Natural killer cell (primary cell): ENCODE measurements around the gene CXCL1. TPM values are rescaled to one million over a fixed set of nuclear protein-coding genes. Genes with fewer than 3 reads are reported as not detected.

Experiments used
- ATAC-seq, 3 donors: fragments of 150-1000 bp in 2 of 3; fragments of 200-7000 bp in 1 of 3; cut with Tn5 transposase; 1 replicate in 1 of 3; 2 replicates in 2 of 3; pipeline ENCODE4 v1.10.0; 2021; ENCODE audit warnings: mild to moderate bottlenecking in 2 of 3, moderate library complexity in 2 of 3
- DNase-seq, 2 donors: peaks; one replicate each; pipeline versions ENCODE4 v3.0.0 to v3.0.0-alpha.2; 2013 to 2021; ENCODE audit warnings: mixed read lengths in 1 of 2
- H3K27ac ChIP-seq: one replicate; pipeline ENCODE4 v1.5.1; 2013; ENCODE audit warnings: mild to moderate bottlenecking, low read length
- H3K27me3 ChIP-seq: one replicate; pipeline ENCODE4 v1.6.1; 2013; ENCODE audit warnings: low read length; ENCODE audit not compliant: control insufficient read depth, insufficient read depth
- H3K36me3 ChIP-seq: one replicate; pipeline ENCODE4 v1.6.1; 2013; ENCODE audit warnings: low read length; ENCODE audit not compliant: control insufficient read depth, insufficient read depth
- H3K4me1 ChIP-seq: one replicate; pipeline ENCODE4 v1.6.1; 2013; ENCODE audit warnings: low read length; ENCODE audit not compliant: control insufficient read depth, insufficient read depth
- H3K4me3 ChIP-seq: one replicate; pipeline ENCODE4 v1.5.1; 2013; ENCODE audit warnings: low read length
- H3K9me3 ChIP-seq: one replicate; pipeline ENCODE4 v1.6.1; 2013; ENCODE audit warnings: low read length; ENCODE audit not compliant: control insufficient read depth, insufficient read depth
- H3K27ac Mint-ChIP-seq, 2 donors: one replicate each; pipeline ENCODE4 v1.8.0; 2022; ENCODE audit warnings: mild to moderate bottlenecking in 2 of 2, mixed read lengths in 2 of 2, moderate library complexity in 1 of 2
- H3K27me3 Mint-ChIP-seq, 2 donors: one replicate each; pipeline ENCODE4 v1.8.0; 2022; ENCODE audit warnings: low read depth in 2 of 2, mixed read lengths in 2 of 2
- H3K36me3 Mint-ChIP-seq: one replicate; pipeline ENCODE4 v1.8.0; 2022; ENCODE audit warnings: mixed read lengths
- H3K4me1 Mint-ChIP-seq, 2 donors: one replicate each; pipeline ENCODE4 v1.8.0; 2022; ENCODE audit warnings: mixed read lengths in 2 of 2
- H3K4me3 Mint-ChIP-seq: one replicate; pipeline ENCODE4 v1.8.0; 2022; ENCODE audit warnings: mild to moderate bottlenecking, moderate library complexity, mixed read lengths
- H3K9me3 Mint-ChIP-seq, 2 donors: one replicate each; pipeline ENCODE4 v1.8.0; 2022; ENCODE audit warnings: mixed read lengths in 2 of 2
- CTCF ChIP-seq: fragments of 200-600 bp; IDR thresholded peaks from one replicate; pipeline ENCODE4 v1.8.0; 2022; ENCODE audit warnings: antibody characterized with exemption
- WGBS: methylation state at CpG from one replicate; pipeline ENCODE4 v1.1.7; 2013; ENCODE audit warnings: missing lambda C conversion rate; ENCODE audit not compliant: insufficient coverage; 5-methylcytosine and 5-hydroxymethylcytosine counted together
- intact Hi-C: fragments of 100-400 bp; cut with micrococcal nuclease; formaldehyde crosslinking; loops from one replicate; pipeline ENCODE4 v1.14.2; 2022
- total RNA-seq, 4 donors: library from RNA; stranded (reverse); fragments of 120-200 nt in 1 of 4; gene quantifications; one replicate each; pipeline versions ENCODE4 v1.2.3 to v1.2.4, GENCODE V29; 2013 to 2022

CXCL1 gene
- total RNA-seq, 3 donors from 2014 or later (not counting 1 experiment from before 2014, with no cell fraction given), result 3.4 TPM; not detected in 2

GRCh38 chr4:73914071-73914470, 44.9 kb downstream of the CXCL1 start:
- no peak for ATAC-seq
- intact Hi-C loops, result no loop called here
- Histone ChIP-seq H3K4me1 (no peaks in the 10 kb centered on the region), H3K36me3 (no peaks in the 10 kb centered on the region), H3K4me3 (no peak overlapping the region), H3K9me3 (no peaks in the 10 kb centered on the region), H3K27ac (no peak overlapping the region), H3K27me3 (no peaks in the 10 kb centered on the region)
- H3K27ac Mint-ChIP-seq, result no peak overlapping the region
- no peak overlapping the region for H3K4me3 Mint-ChIP-seq
- no peaks in the 10 kb centered on the region for H3K27me3 Mint-ChIP-seq
- no peaks in the 10 kb centered on the region for H3K36me3 Mint-ChIP-seq
- 90% methylated on average over 1 of the region's 1 CpG for WGBS
- no peak for DNase-seq
- TF ChIP-seq CTCF, result no peak
- no peaks in the 10 kb centered on the region for H3K4me1 Mint-ChIP-seq
- peaks cover 2 to 3% of the 10 kb centered on the region in 2 donors for H3K9me3 Mint-ChIP-seq

GRCh38 chr4:73916172-73916925, 47.2 kb downstream of the CXCL1 start:
- Histone ChIP-seq H3K27ac (no peak overlapping the region), H3K9me3 (no peaks in the 10 kb centered on the region), H3K27me3 (no peaks in the 10 kb centered on the region), H3K4me1 (no peaks in the 10 kb centered on the region), H3K4me3 (no peak overlapping the region), H3K36me3 (no peaks in the 10 kb centered on the region)
- Mint-ChIP-seq H3K9me3 (peaks cover 2 to 3% of the 10 kb centered on the region in 2 donors), H3K4me3 (no peak overlapping the region), H3K27me3 (no peaks in the 10 kb centered on the region), H3K27ac (no peak overlapping the region), H3K4me1 (no peaks in the 10 kb centered on the region), H3K36me3 (no peaks in the 10 kb centered on the region)
- WGBS, result no CpG with 5 or more reads among the region's 1 CpG
- no peak for DNase-seq
- TF ChIP-seq CTCF, result no peak
- intact Hi-C loops, result no loop called here
- ATAC-seq, result no peak

GRCh38 chr4:73917081-73917501, 47.9 kb downstream of the CXCL1 start:
- DNase-seq (no peak), ATAC-seq (no peak)
- H3K9me3 Mint-ChIP-seq, result peaks cover 2 to 3% of the 10 kb centered on the region in 2 donors
- no peak for TF ChIP-seq CTCF
- no peak overlapping the region for H3K4me3 ChIP-seq
- H3K4me3 Mint-ChIP-seq, result no peak overlapping the region
- H3K4me1 ChIP-seq, result no peaks in the 10 kb centered on the region
- H3K27me3 Mint-ChIP-seq, result no peaks in the 10 kb centered on the region
- WGBS, result 80% methylated on average over 2 of the region's 2 CpGs
- H3K36me3 ChIP-seq, result no peaks in the 10 kb centered on the region
- no peak overlapping the region for H3K27ac ChIP-seq
- H3K36me3 Mint-ChIP-seq, result no peaks in the 10 kb centered on the region
- H3K27ac Mint-ChIP-seq, result no peak overlapping the region
- H3K9me3 ChIP-seq, result no peaks in the 10 kb centered on the region
- no peaks in the 10 kb centered on the region for H3K27me3 ChIP-seq
- H3K4me1 Mint-ChIP-seq, result no peaks in the 10 kb centered on the region
- intact Hi-C loops, result no loop called here

- ATAC-seq (no peak), DNase-seq (no peak)
- Mint-ChIP-seq H3K4me3 (no peak overlapping the region), H3K27ac (no peak overlapping the region), H3K4me1 (no peaks in the 10 kb centered on the region), H3K27me3 (no peaks in the 10 kb centered on the region), H3K36me3 (no peaks in the 10 kb centered on the region), H3K9me3 (peaks cover 2 to 3% of the 10 kb centered on the region in 2 donors)
- no peak for TF ChIP-seq CTCF
- Histone ChIP-seq H3K27me3 (no peaks in the 10 kb centered on the region), H3K4me3 (no peak overlapping the region), H3K27ac (no peak overlapping the region), H3K4me1 (no peaks in the 10 kb centered on the region), H3K36me3 (no peaks in the 10 kb centered on the region), H3K9me3 (no peaks in the 10 kb centered on the region)
- intact Hi-C loops, result no loop called here
- 80% methylated on average over 2 of the region's 2 CpGs for WGBS
Observed at GRCh38 chr4:73918058-73918457, 48.9 kb downstream of the CXCL1 start.
